Measurements from ENCODE around the gene ITCH.
"Not testable (repeated sequence)": the region's sequence is repeated elsewhere in the genome, so short reads cannot be mapped to it uniquely, and the experiment has no call there.

The ITCH gene

DNA sequence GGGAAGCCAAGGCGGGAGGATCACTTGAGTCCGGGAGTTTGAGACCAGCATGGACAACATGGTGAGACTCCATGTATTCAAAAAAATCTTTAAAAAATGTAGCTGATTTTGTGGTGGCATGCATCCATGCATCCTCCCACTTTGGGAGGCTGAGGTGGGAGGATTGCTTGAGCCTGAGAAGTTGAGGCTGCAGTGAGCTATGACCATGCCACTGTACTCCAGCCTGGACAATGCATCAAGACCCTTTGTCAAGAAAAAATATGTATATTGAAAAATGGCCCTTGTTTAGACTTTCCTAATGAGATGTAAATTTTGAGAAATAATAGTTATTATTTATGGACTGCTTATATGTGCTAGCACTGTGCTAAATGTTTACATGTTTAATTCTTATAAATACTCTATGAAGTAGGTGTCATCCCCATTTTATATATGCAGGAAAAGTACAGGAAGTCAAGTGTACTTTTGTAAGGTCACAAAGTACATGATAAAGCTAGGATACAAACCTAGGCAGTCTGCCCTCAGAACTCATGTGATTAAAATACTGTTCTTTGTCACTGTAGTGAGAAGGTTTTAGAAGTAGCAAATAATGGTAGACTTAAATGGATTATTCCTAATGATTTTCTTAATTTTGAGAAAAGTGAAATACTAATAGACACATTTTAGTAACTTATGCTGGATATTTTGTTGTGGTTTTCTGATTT lies 58.8 kb downstream of the ITCH start:
- no peak for DNase-seq

DNA sequence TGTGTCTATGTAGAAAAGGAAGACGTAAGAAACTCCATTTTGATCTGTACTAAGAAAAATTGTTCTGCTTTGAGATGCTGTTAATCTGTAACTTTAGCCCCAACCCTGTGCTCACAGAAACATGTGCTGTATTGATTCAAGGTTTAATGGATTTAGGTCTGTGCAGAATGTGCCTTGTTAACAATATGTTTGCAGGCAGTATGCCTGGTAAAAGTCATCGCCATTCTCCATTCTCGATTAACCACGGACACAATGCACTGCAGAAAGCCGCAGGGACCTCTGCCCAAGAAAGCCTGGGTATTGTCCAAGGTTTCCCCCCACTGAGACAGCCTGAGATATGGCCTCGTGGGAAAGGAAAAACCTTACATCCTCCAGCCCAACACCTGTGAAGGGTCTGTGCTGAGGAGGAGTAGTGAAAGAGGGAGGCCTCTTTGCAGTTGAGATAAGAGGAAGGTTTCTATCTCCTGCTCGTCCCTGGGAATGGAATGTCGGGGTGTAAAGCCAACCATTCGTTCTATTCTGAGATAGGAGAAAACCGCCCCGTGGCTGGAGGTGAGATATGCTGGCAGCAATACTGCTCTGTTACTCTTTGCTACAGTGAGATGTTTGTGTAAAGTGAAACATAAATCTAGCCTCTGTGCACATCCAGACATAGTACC lies 62.1 kb downstream of the ITCH start:
- not testable (repeated sequence) for DNase-seq

GRCh38 chr20:34426026-34426425 lies 63.0 kb downstream of the ITCH start:
- no peak for DNase-seq

- no peak for DNase-seq
Measured at GRCh38 chr20:34427331-34427730, 64.3 kb downstream of the ITCH start.

GRCh38 chr20:34427784-34428183 lies 64.7 kb downstream of the ITCH start:
- DNase-seq, result no peak

DNA sequence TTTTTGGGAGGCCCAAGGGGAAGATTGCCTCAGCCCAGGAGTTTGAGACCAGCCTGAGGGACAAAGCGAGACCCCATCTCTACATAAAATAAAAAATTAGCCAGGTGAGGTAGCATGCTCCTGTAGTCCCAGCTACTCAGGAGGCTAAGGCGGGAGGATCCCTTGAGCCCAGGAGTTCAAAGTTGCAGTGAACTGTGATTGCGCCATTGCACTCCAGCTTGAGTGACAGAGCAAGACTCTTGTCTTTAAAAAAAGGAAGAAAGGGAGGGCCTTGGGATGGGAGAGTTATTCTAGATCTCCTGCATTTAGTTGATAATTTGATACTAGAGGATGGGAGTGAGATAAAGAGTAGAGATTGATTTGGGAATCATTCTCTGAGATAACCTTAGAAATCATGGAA lies 68.1 kb downstream of the ITCH start:
- no peak for DNase-seq

- not testable (repeated sequence) for DNase-seq
Measured at GRCh38 chr20:34432663-34433062, 69.6 kb downstream of the ITCH start.

DNA sequence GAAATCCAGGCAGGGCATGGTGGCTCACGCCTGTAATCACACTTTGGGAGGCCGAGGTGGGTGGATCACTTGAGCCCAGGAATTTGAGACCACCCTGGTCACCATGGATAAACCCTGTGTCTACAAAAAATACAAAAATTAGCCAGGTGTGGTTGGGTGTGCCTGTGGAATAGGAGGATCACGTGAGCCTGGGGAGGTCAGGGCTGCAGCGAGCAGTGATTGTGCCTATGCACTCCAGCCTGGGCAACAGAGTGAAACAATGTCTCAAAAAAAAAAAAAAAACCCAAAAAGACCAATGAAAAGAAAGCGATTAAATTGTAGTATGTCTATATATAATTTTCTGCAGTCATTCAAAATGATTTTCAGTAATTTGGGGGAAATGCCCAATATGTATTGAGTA lies 70.3 kb downstream of the ITCH start:
- no peak for DNase-seq

- no peak for DNase-seq
Measured at GRCh38 chr20:34435589-34435988, 72.5 kb downstream of the ITCH start.

DNA sequence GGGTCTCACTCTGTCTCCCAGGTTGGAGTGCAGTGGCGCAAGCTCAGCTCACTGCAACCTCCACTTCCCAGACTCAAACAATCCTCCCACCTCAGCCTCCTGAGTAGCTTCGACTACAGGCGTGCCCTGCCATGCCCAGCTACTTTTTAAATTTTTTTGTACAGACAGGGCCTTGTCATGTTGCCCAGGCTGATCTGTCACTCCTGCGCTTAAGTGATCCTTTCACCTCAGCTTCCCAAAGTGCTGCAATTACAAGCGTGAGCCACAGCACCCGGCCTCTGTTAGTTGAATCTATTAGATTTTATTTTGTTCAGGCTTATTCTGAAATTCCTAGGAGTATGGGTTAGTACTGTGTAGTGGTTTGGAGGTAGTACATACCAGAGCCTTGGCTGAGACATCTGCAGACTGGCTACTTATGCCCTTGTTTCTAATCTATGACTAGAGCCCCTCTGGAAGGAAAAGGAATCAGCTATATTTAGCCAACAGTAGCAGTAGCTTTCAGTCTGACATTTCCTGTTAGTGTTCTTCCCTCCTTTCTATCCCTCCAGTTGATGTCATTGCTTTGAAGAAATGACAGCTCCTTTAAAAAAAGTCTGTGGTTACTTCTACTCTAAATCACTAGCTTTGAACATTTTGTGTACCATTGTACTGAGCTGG lies 74.4 kb downstream of the ITCH start:
- DNase-seq, result no peak

DNA sequence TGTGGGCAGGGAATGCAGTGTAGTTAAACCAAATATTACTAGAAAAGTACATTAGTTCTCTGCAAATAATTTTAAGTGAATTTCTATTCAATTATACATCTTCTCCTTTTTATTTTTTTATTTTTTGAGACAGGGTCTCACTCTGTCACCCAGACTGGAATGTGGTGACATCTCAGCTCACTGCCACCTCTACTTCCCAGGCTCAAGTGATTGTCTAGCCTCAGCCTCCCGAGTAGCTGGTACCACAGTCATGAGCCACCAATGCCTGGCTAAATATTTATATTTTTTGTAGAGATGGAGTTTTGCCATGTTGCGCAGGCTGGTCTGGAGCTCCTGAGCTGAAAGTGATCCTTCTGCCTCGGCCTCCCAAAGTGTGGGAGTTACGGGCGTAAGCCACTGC lies 76.1 kb downstream of the ITCH start:
- no peak for DNase-seq

- not testable (repeated sequence) for DNase-seq
Measured at GRCh38 chr20:34441423-34441822, 78.3 kb downstream of the ITCH start.

DNA sequence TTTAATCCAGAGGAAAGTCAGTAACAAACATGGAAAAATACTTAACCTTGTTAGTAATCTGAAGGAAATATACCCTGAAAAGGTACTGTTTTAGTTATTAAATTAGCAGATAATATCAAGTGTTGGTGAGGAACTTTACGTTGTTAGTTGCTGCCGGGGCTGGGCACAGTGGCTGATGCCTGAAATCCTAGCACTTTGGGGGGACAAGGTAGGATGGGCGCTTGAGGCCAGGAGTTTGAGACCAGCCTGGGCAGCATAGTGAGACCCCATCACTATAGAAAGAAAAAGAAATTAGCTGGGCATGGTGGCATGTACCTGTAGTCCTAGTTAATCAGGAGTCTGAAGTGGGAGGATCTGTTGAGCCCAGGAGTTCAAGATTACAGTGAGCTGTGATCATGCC lies 80.5 kb downstream of the ITCH start:
- no peak for DNase-seq

DNA sequence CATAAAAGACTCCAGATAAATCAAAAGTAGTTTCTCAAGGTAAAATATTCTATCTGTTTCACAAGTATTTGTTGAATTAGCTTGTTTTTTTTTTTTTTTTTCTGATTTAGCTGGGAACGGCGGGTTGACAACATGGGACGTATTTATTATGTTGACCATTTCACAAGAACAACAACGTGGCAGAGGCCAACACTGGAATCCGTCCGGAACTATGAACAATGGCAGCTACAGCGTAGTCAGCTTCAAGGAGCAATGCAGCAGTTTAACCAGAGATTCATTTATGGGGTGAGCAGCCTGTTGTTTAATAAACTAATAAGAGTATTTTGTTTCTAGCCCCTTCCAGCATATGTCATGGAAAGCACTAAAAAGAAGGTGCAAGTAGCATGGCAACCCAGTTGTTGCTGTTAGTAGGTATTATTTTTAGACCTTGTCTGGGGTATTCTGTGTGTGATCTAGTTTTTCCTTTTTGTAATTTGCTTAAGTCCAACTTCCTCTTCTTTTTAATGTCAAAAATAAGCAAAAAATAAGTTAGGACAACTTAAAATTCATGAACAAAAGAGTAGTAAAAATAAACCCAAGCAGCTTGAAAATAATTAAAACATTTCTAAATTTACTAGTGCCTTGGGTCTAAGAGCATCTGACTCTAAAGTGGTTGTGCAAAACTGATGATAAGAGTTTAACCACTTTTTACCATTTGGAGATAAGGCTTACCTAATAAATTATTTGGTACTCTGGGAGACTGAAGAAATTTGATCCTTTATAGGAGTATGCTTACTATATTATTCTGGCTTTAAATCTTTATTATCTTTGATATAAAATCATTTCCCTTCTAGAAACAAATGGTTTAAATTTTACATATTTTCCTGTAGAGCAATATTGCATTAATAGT lies 82.3 kb downstream of the ITCH start:
- DNase-seq, result no peak

GRCh38 chr20:34448517-34448916 lies 85.4 kb downstream of the ITCH start:
- no peak for DNase-seq

DNA sequence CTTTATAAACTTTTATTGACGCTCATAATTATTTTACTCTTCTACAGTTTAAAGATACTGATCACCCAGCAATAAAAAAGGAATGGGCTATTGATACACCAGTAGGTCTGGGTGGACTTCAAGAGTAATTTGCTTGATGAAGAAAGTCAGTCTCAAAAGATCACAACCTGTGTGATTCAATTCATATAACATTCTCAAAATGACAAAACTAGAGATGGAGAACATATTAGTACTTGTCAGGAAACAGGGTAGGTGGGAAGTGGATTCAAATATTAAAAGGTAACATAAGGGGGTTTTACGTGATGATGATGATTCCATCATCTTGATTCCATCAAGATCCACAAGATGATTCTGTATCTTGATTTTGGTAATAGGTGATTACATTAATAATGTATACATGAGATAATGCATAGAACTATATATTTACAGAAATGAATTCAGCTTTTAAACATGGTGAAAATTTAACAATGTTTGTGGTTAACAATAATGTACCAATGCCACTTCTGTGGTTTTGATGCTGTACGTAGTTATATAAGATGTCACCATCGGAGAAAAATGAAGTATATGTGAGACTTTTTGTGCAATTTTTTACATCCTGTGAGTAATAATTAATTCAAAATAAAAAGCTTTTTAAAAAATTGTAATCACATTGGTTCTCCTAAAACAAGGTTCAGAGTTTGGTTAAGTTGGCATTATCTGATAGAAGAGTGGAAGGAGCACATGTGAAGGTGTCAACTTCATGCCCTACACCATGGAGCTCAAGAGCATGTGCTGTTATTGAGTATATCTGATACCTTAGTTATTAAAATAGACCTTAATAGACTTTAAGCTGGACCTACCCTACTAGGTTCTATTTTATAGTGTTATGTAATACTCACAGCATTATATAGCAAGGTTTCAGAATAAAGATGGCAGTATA lies 86.9 kb downstream of the ITCH start:
- DNase-seq, result no peak

DNA sequence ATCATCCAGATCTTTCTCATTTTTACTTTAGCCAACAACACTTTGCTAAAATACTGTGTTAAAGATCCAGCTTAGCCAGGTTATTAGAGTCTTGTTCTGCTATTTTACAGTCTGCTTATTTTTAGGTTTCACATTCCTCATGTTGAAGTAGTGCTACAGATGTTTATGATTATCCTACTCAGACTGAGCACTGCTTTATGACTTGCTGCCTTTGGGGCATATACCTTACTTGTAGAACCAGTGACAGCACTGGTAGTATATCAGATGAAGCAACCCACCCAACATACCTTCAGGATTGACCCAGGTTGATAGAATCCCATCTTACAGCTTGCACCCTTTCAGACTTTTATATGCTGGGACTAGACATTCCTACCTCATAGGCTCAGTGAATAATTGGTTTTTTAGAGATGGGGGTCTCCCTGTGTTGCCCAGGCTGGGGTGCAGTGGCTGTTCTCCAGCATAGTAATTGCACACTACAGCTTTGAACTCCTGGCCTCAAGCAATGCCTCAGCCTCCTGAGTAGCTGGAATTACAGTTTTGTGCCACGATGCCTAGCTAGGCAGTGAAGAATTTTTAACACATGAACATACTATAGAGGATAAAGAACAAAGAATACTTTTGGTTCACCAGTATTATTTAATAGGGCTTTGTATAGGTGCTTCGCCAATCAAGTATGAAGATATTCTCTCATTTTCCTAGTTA lies 89.4 kb downstream of the ITCH start:
- no peak for DNase-seq

DNA sequence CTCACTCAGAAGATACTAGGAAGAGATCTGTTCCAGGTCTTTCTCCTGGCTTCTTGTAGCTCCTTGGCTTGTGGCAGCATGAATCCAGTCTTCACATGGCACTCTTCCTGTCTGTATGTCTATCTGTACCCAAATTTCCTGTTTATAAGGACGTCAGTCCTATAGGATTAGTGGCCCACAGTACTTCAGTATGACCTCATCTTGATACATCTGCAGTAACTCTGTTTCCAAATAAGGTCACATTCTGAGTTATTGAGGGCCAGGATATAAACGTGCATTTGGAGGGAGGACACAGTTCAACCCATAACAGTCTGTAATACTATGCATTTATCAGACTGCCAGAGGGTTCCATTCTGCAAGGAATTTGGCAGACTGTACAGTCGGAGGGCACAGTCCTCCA lies 95.6 kb downstream of the ITCH start:
- DNase-seq, result no peak

DNA sequence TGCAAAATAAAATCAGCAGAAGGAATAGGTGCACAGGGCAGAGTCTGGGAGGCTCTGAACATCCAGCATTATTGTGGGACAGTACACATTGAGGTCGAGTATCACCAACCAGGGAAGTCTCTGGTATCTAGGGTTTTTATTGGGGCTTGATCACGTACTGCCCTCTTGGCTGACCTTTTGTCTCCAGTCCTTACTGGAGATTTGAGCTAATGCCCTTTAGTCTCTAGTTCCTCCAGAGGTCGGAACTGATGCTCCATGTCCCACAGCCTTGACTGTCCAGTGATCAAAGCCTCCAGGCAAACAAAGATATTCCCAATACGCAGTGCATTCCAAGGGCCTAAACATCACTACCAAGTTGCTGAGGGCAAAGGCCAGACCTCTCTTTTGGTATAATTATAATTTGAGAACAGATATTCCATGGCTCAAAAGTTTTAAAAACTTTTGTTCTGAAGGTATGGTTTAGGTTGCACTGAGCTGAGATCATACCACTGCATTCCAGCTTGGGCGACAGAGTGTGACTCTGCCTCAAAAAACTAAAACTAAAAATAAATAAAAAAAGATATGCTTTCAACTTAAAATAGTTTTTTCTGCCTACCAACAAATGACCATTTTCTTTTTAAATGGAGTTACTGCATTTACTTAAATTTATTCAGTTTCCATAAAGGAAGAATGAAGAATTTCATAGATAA lies 96.3 kb downstream of the ITCH start:
- no peak for DNase-seq

- no peak for DNase-seq
Measured at GRCh38 chr20:34461779-34462087, 98.7 kb downstream of the ITCH start.

GRCh38 chr20:34468951-34469350 lies 105.9 kb downstream of the ITCH start:
- DNase-seq, result no peak

All from CD4-positive, alpha-beta T cell treated with Interferon gamma for 1 hour (primary cell).